Large intestine (tissue), 3 donors: Measurements from ENCODE around the gene AGR3. TPM values are rescaled to one million over a fixed set of nuclear protein-coding genes. Genes with fewer than 3 reads are reported as not detected.

ENCODE experiments used
- DNase-seq, 2 donors: peaks; one replicate each; pipeline versions ENCODE4 v3.0.0 to v3.0.0-alpha.2; 2013
- H3K27ac ChIP-seq: one replicate; pipeline ENCODE4 v1.5.1; 2013; ENCODE audit warnings: low read length
- H3K27me3 ChIP-seq: 2 replicates; pipeline ENCODE4 v1.6.1; 2013; ENCODE audit warnings: low read length; ENCODE audit not compliant: control insufficient read depth, insufficient read depth
- H3K36me3 ChIP-seq: 2 replicates; pipeline ENCODE4 v1.6.1; 2013; ENCODE audit warnings: low read length; ENCODE audit not compliant: control insufficient read depth, insufficient read depth
- H3K4me1 ChIP-seq: one replicate; pipeline ENCODE4 v1.6.1; 2013; ENCODE audit warnings: low read length; ENCODE audit not compliant: control insufficient read depth, insufficient read depth
- H3K4me3 ChIP-seq: one replicate; pipeline ENCODE4 v1.5.1; 2013; ENCODE audit warnings: low read length
- H3K9me3 ChIP-seq: one replicate; pipeline ENCODE4 v1.6.1; 2013; ENCODE audit warnings: mild to moderate bottlenecking, low read depth, low read length, moderate library complexity; ENCODE audit not compliant: control insufficient read depth
- WGBS: methylation state at CpG from one replicate; pipeline ENCODE4 v1.1.5; 2013; ENCODE audit warnings: low lambda C conversion rate; ENCODE audit not compliant: insufficient coverage; 5-methylcytosine and 5-hydroxymethylcytosine counted together
- polyA plus RNA-seq: library from polyadenylated mRNA; unstranded; fragments of 120-200 nt; gene quantifications from one replicate; pipeline ENCODE4 v1.2.1, GENCODE V29; 2013

Gene AGR3
- polyA plus RNA-seq, 1 donor = 213 TPM

DNA sequence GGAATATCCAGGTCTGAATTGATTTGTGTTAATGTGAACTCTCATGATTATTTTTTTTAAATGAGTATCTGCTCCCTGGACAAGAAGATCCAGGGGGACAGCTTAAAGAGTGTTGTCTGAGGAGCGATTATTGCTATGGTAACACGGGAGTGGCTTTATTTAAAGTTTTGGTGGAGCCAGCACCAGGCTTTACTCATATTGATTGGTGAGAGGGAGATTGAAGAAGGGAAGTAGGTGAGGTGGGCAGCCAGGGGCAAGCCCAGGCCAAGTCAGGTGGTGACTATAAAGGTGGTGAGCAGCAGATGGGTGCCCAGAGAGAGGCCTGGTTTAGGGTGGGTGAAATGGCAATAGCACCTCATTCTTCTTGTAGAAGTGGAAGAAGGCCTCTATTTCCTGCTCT lies 66.8 kb downstream of the AGR3 start:
- Histone ChIP-seq H3K4me3 (no peak overlapping the region), H3K9me3 (no peaks in the 10 kb centered on the region), H3K4me1 (peaks cover 29% of the 10 kb centered on the region), H3K27ac (peak overlapping the region; percentile 25), H3K27me3 (no peaks in the 10 kb centered on the region), H3K36me3 (no peaks in the 10 kb centered on the region)
- peak in 1 of 2 donors; percentile 59 for DNase-seq
- no CpG with 5 or more reads among the region's 2 CpGs for WGBS

DNA sequence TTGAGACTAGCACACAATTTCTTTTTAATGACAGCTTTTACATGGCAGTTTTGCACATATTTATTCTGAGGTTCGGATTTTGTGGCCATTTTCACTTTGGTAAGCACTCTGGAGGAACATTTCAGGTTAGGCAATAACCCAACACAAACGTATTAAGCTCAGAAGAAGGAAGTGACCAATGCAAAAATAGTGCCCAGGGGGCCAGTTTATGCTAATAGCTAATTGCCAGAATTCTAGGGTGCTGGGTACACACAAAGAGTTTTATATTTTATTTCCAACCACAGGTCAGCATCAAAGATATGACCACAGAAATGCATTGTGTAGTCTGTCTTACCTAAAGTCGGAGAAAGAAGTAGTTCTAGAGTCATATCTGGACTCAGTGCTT lies 68.6 kb downstream of the AGR3 start:
- Histone ChIP-seq H3K27ac (no peak overlapping the region), H3K4me1 (peaks cover 29% of the 10 kb centered on the region), H3K36me3 (no peaks in the 10 kb centered on the region), H3K27me3 (no peaks in the 10 kb centered on the region), H3K9me3 (no peaks in the 10 kb centered on the region), H3K4me3 (no peak overlapping the region)
- DNase-seq = no peak
- WGBS = no CpG with 5 or more reads among the region's 3 CpGs

DNA sequence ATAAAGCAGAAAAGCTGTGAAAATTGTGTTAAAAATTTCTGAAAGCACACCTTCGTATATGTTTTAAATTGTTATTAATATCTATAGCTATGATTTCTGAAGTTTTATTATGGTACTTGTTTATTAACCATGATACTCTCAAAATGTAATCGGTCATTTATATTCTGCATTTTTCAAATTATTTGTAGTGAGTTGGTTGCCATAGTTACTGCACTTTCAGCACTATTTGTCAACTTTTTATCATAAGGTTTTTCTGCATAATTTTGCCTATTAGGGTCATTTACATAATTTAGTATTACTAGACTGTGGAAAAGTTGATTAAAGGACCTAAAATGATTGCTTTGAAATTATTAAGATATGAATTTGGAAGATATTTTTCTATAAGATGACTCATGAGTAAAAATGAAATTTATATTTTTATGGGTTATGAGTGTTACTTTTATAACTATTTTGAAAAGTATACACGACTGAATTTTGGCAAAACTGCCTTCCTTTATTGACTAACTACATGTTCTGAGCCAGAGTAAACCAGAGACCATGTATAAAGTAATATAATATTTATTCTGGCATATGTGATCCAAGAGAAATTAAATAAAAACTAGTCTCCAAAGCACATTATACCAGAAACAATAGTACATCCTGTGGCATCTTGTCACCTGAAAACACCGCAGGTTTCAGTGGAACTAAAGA lies 69.1 kb downstream of the AGR3 start:
- no peak overlapping the region for H3K27ac ChIP-seq
- 86% methylated on average over 3 of the region's 4 CpGs for WGBS

DNA sequence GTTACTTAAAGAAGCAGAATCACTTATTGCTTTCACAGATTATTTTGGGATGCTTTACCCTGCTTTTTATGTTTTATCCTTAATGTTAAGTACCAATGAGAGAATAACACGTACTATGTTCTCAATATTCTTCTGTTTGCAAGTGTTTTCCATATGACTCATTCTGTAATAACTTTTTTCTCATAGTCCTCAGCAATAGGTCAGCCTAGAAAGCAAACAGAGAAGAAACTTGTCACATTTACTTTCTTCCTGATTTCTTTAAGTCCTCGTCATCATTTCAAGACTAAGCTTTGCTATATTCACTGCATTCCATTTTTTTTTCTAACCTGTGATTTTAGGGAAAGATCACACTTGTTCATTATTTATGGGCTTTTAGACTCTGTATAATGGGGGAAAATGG lies 70.2 kb downstream of the AGR3 start:
- peak overlapping the region; percentile 84 for H3K27ac ChIP-seq

More for the DNA sequence above, 69.1 kb downstream of the AGR3 start:
- no peaks in the 10 kb centered on the region for H3K9me3 ChIP-seq
- H3K27me3 ChIP-seq = no peaks in the 10 kb centered on the region
- no peaks in the 10 kb centered on the region for H3K36me3 ChIP-seq
- no peak overlapping the region for H3K4me3 ChIP-seq
- DNase-seq = no peak
- peaks cover 26% of the 10 kb centered on the region for H3K4me1 ChIP-seq

DNA sequence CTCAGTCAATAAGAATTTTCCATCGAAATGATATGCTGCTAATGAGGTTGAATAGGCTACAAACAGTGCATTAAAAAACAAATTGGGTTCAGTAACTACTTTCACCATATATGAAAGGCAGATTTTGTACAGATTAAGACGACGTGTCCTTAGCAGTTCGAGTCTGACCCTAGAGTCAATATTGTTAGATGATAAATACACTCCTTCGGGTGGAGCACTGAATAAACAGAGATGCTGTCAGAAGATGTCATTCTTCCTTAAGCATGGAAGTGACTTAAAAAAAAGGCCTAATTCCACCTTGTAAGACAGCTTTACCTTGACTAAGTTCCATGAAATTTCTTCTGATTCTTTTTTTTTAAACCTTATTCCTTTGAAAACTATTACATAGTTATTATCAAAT lies 71.2 kb downstream of the AGR3 start:
- Histone ChIP-seq H3K27ac (peak overlapping the region; percentile 39), H3K27me3 (no peaks in the 10 kb centered on the region), H3K9me3 (no peaks in the 10 kb centered on the region), H3K4me1 (peaks cover 33% of the 10 kb centered on the region), H3K4me3 (no peak overlapping the region), H3K36me3 (no peaks in the 10 kb centered on the region)
- WGBS = 0% methylated on average over 1 of the region's 5 CpGs
- peak in 1 of 2 donors; percentile 38 for DNase-seq

More for the DNA sequence above, 70.2 kb downstream of the AGR3 start:
- no peaks in the 10 kb centered on the region for H3K27me3 ChIP-seq
- no peak overlapping the region for H3K4me3 ChIP-seq
- WGBS = 27% methylated on average over 2 of the region's 2 CpGs
- peak in 1 of 2 donors; percentile 78 for DNase-seq
- H3K4me1 ChIP-seq = peaks cover 27% of the 10 kb centered on the region
- no peaks in the 10 kb centered on the region for H3K36me3 ChIP-seq
- H3K9me3 ChIP-seq = no peaks in the 10 kb centered on the region

DNA sequence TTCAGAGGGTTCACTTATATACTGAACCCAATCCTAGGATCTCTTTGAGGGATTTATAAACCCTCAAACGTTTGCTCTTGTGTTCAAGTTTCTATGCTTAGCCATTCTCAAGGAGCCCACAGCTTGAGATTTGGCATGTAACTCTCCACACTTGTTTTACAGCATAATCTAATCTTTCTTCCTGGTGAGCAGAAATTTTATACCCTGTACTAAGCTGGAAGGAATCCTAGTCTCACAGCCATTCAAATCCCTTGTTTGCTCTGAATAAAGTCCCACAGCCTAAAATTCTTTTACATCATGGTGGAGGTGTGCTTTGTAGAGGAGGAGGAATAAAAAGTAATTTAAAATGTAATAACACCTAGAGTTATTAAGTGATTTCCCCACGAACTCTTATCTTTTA lies 71.7 kb downstream of the AGR3 start:
- Histone ChIP-seq H3K27me3 (no peaks in the 10 kb centered on the region), H3K9me3 (no peaks in the 10 kb centered on the region), H3K27ac (no peak overlapping the region), H3K4me1 (peaks cover 32% of the 10 kb centered on the region), H3K4me3 (no peak overlapping the region), H3K36me3 (no peaks in the 10 kb centered on the region)
- no peak for DNase-seq
- WGBS = 20% methylated on average over 1 of the region's 2 CpGs

Other genes with a start within 250 kb of the AGR3 start
- gene ANKMY2, start 236.2 kb downstream of the AGR3 start, polyA plus RNA-seq = 34.0 TPM
- 69.7 TPM for gene BZW2, start 235.8 kb downstream of the AGR3 start, polyA plus RNA-seq
- gene TSPAN13, start 128.2 kb downstream of the AGR3 start, polyA plus RNA-seq = 189 TPM
- gene AGR2, start 77.0 kb downstream of the AGR3 start, polyA plus RNA-seq = 527 TPM